Frontal cortex (tissue), 4 donors: ENCODE measurements around the gene RBM17. TPM values are rescaled to one million over a fixed set of nuclear protein-coding genes. Genes with fewer than 3 reads are reported as not detected.

ENCODE experiments used
- DNase-seq, 2 donors: peaks; one replicate each; pipeline ENCODE4 v3.0.0; 2012; ENCODE audit warnings: low spot score in 2 of 2
- FAIRE-seq: peaks from 2 replicates; lab custom pipeline; 2012; peaks lifted over from hg19 to GRCh38; lab: Jason Lieb, UNC
- total RNA-seq: library from RNA; depleted of rRNA; stranded (reverse); fragments of >200 nt; gene quantifications from one replicate; pipeline ENCODE4 v1.2.3, GENCODE V29; 2014
- donor health status: control.
- donor health status: control.
- donor health status: control.

Gene RBM17
- total RNA-seq, 1 donor from 2014 or later = 31.8 TPM

DNA sequence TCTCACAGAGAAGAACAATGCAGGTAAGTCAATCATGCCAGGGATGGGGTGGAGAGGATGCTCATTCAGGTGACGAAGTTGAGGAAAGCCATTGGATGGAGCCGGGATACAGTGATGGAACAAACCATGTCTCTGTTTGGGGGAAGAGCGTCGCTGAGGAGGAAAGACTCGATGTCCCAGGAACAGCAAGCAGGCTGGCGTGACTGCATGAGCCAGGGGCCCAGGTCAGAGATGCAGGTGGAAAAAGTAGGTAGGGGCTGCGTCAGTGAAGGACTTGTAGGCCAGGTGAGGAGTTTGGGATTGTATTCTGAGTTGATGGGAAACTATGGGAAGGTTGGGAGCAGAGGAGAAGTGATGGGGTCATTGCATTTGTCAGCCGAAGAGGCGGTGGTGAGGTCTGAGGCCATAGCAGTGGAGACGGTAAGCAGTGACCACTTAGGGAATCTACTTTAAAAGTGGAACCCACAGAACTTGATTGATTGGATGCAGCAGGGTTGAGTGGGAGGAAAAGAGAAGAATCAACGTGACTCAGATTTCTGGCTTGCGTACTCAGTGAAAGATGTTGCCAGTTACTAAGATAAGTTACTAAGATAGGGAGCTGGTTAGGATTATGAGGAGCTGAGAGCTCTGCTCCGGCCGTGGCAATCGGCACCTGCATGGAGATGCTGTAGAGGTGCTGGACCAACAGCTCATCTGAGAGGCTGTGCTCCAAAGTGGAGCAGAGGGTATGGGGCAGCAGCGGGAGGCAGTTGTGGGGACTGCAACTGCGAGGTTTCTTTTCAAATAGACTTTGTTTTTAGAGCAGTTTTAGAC lies 14.1 kb upstream of the RBM17 start:
- FAIRE-seq (no peak), DNase-seq (no peak)

DNA sequence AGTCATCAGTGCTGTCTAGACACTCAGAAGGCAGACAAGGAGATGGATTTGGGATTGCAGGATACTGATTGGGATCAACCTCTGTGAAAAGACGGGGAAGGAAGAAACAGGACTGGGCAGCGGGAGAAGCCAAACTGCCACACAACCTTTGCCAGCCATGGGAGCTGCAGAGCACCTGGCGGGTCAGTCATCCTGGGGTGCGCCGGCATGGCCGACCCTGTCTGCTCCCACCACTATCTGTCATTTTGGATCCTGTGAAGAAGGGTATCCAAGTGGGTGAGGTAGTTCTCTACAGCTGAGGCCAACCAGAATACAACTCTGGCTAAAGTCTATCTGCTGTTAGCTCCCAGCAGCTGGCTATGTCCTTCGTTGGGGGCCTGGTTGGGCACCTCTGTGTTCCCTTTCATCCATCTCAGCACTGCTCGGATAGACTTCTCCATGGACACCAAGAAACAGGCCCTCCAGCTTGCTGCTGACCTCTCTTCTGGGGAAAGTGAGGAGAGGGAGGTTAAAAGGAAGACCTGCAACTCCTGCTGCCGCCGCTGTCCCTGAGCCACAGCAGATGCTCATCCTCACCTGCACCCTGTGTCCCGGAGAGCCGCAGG lies 11.7 kb upstream of the RBM17 start:
- no peak for DNase-seq

DNA sequence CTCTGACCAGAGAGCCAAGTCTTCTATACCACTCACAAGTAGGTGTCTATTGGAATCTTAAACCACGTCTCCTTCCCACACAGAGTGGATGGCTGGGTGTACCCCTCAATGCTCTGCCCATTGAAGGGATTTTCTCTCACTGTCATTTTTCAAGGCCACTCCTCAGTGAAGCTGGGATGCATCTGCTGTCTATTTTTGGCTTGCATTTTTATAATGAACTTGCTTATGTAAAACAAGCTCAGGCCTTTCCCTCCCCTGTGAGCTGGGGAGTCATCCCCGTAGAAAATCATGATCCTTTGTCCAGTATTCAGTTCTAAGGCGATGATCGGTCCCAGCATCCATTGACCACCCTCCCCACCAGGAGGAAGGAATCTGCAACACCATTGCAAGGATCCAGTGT lies 9.8 kb upstream of the RBM17 start:
- FAIRE-seq = no peak

More for the DNA sequence above, 11.7 kb upstream of the RBM17 start:
- no peak for FAIRE-seq

DNA sequence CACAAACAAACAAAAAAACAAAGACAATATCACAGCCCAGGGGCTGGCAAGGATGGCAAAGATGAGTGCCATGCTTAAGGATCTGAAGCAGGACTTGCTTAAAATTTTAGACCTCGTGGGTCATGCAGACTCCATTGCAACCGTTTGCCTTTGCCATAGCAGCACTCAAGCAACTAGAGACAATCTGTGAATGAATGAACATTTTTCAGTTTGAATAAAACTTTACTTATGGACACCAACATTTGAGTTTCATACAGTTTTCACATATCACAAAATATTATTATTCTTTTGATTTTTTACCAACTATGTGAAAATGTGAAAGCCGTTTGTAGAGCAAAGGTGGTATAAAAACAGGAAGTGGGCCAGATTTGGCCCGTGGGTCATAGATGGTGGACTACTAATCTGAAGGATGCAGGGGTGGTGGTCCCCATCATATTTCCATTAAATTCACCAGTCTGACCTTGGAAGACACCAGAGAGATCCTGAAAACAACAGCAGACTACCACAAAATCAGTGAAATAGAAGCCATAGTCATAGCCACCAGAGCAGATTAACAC lies 8.3 kb upstream of the RBM17 start:
- no peak for DNase-seq

More for the DNA sequence above, 9.8 kb upstream of the RBM17 start:
- DNase-seq = no peak

DNA sequence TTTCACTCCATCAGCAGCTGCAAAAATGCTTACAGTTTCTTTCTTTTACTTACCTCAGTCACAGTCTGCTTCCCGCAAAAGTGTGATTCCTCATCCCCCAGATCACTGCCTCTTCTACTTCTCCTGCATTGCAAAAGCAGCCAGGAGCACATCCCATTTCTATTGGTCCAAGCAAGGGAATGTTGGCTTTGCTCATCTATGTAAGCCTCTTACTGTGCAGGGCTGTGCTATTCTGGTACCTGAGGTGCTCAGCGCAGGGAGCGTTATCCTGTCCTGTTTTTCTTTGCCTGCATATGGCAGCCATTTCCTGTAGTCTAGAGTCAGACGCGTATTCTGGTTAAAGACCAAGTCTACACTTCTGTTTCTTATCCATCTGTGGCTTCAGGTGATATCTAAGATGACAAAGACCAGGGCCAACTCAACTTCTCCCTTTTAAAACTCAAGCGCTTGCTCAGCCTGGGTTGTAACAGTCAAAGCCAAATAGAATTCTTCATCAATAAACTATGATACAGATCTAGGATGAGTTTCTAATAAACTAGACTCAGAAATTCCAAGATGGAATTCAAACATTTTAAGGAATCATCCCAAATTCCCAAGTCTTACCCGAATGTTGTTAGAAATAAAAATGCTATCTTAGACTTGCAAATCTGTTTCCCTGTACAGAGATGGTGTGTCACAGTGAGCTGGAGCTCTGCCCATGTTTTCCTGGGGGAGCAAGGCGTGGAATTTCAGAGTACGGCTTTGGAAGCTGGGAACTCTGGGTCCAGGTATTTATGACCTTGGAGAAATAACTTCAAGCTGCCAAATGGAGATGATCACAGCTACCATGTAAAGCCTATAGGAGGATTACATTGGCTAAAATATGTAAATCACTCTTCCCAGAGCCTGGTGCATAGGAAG lies 6.1 kb upstream of the RBM17 start:
- DNase-seq (no peak), FAIRE-seq (no peak)

More for the DNA sequence above, 8.3 kb upstream of the RBM17 start:
- no peak for FAIRE-seq

DNA sequence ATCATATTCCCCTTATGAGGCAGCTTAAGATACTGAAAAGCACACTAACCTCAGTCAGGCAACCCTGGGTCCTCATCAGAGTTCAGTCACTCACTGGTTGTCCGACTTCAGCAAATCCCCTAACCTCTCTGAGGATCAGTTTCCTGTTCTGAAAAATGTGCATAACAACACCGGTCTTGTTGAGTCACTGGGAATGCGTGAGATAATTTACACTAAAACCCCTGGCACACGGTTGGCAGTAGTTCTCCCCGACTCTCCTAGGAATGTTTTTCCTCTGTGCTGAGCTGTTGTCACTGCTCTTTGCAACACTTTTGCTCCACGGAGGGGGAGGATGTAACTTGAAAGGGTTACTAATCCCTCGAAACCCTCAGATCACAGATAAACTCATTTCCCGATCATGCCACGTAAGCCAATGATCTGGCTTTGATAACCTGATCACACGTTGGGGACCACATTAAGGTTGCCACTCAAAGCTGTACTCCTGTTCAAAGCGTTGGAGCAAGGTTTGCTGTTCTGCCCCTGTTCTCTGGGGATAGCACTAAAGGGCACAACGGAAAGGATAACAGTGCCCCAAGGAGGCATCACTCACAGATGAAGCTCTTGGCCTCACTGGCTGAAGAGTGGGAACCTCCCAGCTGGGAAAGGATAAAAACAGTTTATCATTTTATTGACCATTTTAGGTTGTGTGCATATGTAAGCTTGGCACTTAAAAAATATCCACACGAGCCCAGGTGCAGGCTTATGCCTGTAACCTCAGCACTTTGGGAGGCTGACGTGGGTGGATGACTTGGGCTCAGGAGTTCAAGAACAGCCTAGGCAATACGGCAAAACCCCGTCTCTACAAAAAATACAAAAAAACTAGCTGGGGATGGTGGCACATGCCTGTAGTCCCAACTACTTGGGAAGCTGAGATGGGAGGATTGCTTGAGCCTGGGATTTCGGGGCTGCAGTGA lies 5.0 kb upstream of the RBM17 start:
- FAIRE-seq (no peak), DNase-seq (no peak)

DNA sequence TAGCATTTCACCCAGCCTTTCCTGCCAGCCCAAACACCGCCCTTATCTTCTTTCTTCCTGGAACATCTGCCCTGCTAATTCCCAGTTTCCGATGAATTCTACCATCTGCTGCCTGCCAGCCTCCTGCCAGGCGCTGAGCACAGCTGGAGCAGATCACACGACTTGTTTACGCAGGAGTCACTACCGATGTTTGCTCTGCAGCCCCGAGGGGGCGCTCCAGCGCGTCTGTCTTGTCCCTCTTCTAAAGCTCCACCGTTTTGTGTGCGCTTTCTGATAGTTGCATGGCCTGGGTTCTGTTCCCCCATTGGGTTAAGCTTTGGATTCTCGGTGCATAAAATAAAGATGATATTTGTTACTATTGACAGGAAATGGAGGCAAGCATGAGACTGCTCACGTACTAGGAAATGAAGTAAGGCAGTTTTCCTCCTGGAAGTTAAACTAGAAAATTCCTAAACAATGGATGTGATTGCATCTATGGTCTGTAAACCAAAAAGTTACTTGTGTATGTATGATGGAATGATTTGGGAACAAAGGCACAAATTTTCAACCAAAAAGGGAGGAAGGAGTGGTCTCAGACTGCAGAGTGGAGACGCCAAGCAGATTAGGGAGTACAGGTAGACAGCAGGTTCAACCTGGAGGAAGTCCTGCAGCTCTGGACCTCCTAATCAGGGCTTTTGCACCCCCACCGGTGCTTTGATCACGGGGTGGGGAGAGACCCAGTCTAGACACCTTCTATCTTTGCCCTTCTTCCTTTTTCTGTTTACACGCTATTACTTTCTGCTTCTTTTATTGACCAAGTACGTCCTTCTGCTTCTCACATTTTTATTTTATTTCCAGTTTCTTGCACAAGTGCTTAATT lies 2.2 kb upstream of the RBM17 start:
- peak; percentile 54 to 61 for DNase-seq
- no peak for FAIRE-seq

DNA sequence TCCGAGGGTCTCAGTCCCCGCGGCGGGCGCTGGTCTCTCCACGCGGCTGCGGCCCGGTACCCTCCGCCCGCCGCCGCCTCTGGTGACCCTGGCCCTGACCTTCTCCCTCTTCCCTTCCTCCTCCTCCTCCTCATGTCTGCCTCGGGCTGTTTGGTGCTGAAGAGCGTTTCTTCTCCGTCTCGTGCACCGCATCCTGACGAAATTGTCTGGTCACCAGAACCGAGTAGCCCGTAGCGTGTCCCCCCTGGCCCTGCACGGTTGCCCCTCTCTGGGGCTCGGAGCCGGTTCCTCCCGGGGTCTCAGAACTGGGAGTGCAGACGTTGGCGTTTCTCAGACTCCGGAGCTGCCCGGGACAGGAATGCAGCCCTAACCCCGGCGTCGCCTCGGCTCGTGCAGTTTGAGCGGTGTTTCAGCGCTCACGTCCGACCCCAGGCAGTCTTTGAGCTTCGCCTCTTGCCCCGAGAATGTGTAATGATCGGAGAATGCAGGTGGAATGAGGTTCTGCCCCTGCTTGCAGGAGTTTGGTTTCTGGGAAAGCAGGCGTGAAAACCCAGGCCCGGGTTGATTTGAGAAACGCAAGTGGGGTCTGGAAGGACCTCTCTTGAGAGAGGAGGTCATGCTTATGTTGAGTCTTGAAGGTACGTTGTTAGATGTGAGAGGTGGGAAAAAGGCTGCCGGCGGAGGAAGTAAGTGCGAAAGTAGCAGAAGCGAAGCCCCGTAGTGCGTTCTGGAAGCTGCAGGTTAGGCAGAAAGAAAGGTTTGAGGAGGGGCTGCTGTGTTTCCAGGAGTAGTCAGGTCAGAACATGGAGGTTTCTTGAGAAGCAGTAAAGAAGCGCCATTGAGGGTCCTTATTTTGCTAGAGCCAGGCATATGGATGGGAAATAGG lies 743 bp downstream of the RBM17 start:
- no peak for DNase-seq
- no peak for FAIRE-seq

DNA sequence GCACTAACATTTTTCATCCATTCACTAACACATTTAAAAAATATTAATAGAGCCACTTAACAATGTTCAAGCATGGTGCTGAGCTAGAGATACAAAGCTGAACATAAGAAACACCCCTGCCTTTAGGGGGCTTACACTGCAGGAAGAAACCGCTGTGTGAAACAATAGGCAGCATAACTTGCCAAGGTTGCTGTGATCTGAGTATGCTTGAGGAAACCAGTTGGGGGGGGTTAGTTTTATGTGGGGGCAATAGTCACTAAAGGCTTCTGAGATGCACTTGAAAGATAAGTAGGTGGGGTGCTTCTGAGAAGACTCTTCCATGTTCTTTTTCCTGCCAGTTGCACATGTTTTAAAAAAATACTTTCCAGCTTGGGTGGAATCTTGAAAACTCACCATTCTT lies 2.8 kb downstream of the RBM17 start:
- DNase-seq (no peak), FAIRE-seq (no peak)

DNA sequence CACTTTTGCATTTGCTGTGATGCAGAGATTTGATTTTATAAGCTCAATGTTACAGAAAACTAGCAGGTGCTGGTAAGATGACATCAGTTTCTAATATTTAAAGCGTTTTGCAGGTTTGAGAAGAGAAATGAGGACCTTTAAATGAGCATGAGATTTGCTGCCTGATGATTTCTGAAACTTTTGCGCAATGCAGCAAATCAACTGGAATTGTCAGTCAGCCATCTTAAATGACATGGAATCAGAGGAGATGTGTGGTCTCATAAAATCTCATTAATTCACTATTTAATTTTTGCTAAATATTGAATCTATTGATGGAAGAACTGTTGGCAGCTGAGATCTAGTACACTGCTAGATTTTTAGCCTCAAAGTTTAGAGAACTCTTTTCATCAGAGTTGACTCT lies 3.9 kb downstream of the RBM17 start:
- DNase-seq = no peak
- FAIRE-seq = no peak

DNA sequence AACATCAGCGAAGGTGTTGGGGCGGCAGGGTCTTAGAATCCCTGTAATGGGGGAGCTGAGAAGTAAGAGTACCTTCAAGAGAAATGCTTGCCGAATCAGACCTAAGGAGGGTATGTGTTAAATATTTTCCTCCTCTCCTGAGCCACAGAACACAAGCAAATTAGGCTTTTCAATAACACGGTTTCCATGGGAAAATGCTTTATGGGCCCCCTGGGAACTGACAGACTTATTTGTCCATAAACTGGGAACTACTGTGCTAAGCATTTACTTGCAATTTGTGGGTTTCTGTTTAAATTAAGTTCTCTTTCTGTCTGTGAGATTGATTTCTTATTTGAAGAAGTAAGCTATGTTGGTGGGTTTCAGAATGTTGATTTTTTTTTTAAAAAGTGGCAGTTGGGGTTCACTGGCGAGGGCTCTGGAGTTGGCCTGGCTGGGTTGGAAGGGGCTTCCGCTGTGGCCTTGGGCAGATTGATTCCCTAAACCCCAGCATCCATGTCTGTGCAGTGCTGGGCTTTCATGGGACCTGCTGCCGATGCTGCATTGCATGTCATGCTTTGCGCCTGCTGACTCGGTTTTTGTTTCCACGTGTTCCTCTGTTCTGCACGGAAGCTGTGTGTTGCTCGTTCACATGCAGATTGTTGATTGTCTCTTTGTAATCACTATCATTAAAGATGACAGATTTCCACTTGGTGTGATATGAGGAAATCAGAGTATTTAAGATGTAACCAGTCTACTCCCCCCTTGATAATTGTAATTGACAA lies 7.2 kb downstream of the RBM17 start:
- DNase-seq = no peak
- no peak for FAIRE-seq

DNA sequence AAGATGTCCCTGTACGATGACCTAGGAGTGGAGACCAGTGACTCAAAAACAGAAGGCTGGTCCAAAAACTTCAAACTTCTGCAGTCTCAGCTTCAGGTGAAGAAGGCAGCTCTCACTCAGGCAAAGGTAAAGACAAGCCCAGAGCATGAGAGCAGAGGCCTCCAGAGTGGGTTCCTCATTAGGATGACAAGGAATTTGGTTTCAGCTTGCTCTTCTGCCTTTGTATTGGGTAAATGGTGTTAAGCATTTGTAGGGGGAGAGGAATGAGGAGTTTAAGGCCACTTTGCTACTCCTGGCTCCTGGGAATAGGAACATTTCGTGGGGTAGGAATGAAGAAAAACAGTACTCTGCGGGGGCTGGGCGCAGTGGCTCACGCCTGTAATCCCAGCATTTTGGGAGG lies 8.2 kb downstream of the RBM17 start:
- FAIRE-seq = no peak

DNA sequence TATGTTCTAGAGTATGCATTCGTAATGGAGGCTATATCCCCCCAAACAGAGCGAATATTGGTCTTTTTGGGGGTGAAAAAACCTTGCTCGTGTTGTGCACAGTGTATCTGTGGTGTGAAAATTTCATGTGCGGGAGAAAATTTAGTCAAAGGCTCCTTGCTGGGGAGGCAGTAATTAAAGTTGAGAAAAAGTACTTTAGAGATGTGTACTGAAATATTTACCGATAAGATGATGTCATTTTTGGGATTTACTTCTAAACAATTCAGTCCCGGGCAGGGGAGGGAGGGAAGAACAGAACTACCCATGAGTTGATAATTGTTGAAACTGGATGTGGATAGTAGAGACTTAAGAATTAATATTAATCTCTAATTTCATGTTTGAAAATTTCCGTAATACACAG lies 9.3 kb downstream of the RBM17 start:
- DNase-seq (no peak), FAIRE-seq (no peak)

More for the DNA sequence above, 8.2 kb downstream of the RBM17 start:
- DNase-seq = no peak

DNA sequence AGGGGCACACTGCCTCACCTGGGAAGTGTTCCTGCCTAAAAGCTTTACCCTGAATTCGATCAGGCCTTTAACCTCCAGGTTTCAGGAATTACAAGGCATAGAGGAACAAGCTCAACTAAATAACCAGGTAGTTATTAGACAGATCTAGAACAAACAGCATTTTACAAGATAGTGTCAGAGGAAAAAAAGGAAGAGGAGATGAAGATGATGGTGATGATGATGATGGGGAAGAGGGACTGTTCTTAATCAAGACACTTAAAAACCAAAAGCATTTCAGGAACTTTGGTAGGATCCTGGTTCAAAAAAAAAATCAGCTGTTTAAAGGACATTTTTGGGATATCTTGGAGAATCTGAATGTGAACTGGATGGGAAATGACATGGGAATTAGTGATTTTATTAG lies 11.5 kb downstream of the RBM17 start:
- FAIRE-seq (no peak), DNase-seq (no peak)

DNA sequence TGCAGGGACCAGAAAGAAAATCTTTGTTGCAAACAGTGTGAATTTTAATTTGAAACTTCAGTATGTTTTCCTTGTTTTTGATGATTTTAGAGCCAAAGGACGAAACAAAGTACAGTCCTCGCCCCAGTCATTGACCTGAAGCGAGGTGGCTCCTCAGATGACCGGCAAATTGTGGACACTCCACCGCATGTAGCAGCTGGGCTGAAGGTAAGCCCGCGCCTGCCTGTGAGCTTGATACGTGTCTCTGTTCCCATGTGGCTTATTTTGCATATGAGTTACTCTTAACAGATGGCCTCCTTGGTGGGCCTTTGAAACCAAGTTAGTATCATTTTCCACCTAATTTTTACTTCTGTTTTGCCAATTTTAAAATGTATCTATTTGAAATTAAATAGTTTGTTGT lies 12.3 kb downstream of the RBM17 start:
- DNase-seq (no peak), FAIRE-seq (no peak)

DNA sequence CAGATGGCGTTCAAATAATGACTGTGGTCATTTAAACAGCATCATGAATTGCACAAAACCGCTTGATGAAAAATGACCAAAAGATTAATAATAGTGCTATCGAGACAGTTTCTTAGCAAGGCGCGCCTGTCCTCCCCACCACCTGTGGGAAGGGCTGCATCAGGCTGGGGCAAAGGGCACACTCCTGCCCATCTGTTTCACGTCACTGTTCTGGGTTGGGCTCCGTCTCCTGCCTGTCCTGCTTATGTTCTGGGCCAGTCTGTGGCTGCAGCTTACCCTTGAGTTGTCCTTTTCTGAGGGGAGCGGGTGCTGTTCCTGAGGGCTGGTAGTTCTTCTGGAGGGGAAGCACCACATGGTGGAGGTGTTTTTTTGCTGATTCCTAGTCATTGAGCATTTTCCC lies 13.3 kb downstream of the RBM17 start:
- DNase-seq = no peak
- no peak for FAIRE-seq

DNA sequence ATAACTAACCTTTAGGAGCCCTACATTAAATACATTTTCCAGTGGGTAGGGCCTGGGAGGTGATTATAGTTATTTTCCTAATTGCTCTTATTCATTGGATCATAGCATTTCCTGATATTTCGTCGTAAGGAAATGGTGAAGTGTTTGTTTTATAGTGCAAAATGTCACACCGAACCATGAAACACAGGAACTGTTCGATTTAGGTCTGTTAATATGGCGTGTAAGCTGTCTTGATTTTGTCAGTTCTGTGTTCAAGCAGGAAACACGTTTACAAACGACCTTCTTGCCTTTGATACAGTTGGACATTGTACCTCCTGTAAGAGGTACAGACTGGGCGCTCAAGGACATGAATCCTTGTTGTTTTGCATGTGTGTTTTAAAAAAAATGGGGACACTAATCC lies 14.8 kb downstream of the RBM17 start:
- no peak for FAIRE-seq
- no peak for DNase-seq
